Stimulated activated naive B cell treated with anti-CD40 and anti-IgM and Interleukin-4, amounts not matched to agents 10 μg/mL and 1 μg/mL and 100 μg/mL, for 72 hours (primary cell): Measurements from ENCODE around the gene STEAP3.

Experiments
- ATAC-seq, 2 donors: fragments of 150-1000 bp; cut with Tn5 transposase; replicated peaks; 2 replicates each; pipeline ENCODE4 v1.10.0; 2021; ENCODE audit warnings: moderate library complexity in 1 of 2
- DNase-seq: peaks from one replicate; pipeline ENCODE4 v3.0.0; 2021
- H3K27ac Mint-ChIP-seq: one replicate; pipeline ENCODE4 v1.8.0; 2022; ENCODE audit warnings: mild to moderate bottlenecking, mixed read lengths
- H3K27me3 Mint-ChIP-seq, 2 donors: one replicate each; pipeline ENCODE4 v1.8.0; 2022; ENCODE audit warnings: mixed read lengths in 2 of 2
- H3K36me3 Mint-ChIP-seq, 2 donors: one replicate each; pipeline ENCODE4 v1.8.0; 2022; ENCODE audit warnings: mixed read lengths in 2 of 2, mild to moderate bottlenecking in 1 of 2
- H3K4me1 Mint-ChIP-seq, 2 donors: one replicate each; pipeline ENCODE4 v1.8.0; 2022; ENCODE audit warnings: mixed read lengths in 2 of 2, mild to moderate bottlenecking in 1 of 2
- H3K4me3 Mint-ChIP-seq, 2 donors: one replicate each; pipeline ENCODE4 v1.8.0; 2022; ENCODE audit warnings: mild to moderate bottlenecking in 2 of 2, mixed read lengths in 2 of 2, moderate library complexity in 1 of 2
- H3K9me3 Mint-ChIP-seq, 2 donors: one replicate each; pipeline ENCODE4 v1.8.0; 2022; ENCODE audit warnings: mixed read lengths in 2 of 2, mild to moderate bottlenecking in 1 of 2

STEAP3 gene

GRCh38 chr2:119308793-119309330 is 85.2 kb downstream of the STEAP3 start:
- peaks cover 1 to 20% of the 10 kb centered on the region in 2 donors for H3K36me3 Mint-ChIP-seq
- H3K4me1 Mint-ChIP-seq, result peaks cover 6 to 8% of the 10 kb centered on the region in 2 donors
- no peak overlapping the region for H3K27ac Mint-ChIP-seq
- ATAC-seq (no peak), DNase-seq (no peak)
- no peaks in the 10 kb centered on the region for H3K27me3 Mint-ChIP-seq
- no peak overlapping the region for H3K4me3 Mint-ChIP-seq
- H3K9me3 Mint-ChIP-seq, result no peaks in the 10 kb centered on the region

- DNase-seq, result no peak
- Mint-ChIP-seq H3K27ac (no peak overlapping the region), H3K27me3 (no peaks in the 10 kb centered on the region), H3K9me3 (no peaks in the 10 kb centered on the region), H3K4me3 (no peak overlapping the region), H3K4me1 (peaks cover 6 to 8% of the 10 kb centered on the region in 2 donors), H3K36me3 (peaks cover 1 to 24% of the 10 kb centered on the region in 2 donors)
- no peak for ATAC-seq
These were observed 87.7 kb downstream of the STEAP3 start for GRCh38 chr2:119311371-119311770.

GRCh38 chr2:119311831-119312230 is 88.2 kb downstream of the STEAP3 start:
- peaks cover 6 to 8% of the 10 kb centered on the region in 2 donors for H3K4me1 Mint-ChIP-seq
- H3K27me3 Mint-ChIP-seq, result no peaks in the 10 kb centered on the region
- peaks cover 1 to 24% of the 10 kb centered on the region in 2 donors for H3K36me3 Mint-ChIP-seq
- H3K9me3 Mint-ChIP-seq, result no peaks in the 10 kb centered on the region
- H3K27ac Mint-ChIP-seq, result no peak overlapping the region
- ATAC-seq, result no peak
- H3K4me3 Mint-ChIP-seq, result no peak overlapping the region
- no peak for DNase-seq
